ENCODE measurements around the gene GSTCD. TPM values are rescaled to one million over a fixed set of nuclear protein-coding genes. Genes with fewer than 3 reads are reported as not detected.

Gene GSTCD
- total and polyA plus RNA-seq, 9 of the 15 experiments (the other 6 are each of a cell fraction or from before 2014, with no cell fraction given), result 4.5 to 36.3 (median 16.0) TPM

GRCh38 chr4:105808750-105809041 is 100.1 kb downstream of the GSTCD start (continued):
- TF ChIP-seq, protein P1, sequence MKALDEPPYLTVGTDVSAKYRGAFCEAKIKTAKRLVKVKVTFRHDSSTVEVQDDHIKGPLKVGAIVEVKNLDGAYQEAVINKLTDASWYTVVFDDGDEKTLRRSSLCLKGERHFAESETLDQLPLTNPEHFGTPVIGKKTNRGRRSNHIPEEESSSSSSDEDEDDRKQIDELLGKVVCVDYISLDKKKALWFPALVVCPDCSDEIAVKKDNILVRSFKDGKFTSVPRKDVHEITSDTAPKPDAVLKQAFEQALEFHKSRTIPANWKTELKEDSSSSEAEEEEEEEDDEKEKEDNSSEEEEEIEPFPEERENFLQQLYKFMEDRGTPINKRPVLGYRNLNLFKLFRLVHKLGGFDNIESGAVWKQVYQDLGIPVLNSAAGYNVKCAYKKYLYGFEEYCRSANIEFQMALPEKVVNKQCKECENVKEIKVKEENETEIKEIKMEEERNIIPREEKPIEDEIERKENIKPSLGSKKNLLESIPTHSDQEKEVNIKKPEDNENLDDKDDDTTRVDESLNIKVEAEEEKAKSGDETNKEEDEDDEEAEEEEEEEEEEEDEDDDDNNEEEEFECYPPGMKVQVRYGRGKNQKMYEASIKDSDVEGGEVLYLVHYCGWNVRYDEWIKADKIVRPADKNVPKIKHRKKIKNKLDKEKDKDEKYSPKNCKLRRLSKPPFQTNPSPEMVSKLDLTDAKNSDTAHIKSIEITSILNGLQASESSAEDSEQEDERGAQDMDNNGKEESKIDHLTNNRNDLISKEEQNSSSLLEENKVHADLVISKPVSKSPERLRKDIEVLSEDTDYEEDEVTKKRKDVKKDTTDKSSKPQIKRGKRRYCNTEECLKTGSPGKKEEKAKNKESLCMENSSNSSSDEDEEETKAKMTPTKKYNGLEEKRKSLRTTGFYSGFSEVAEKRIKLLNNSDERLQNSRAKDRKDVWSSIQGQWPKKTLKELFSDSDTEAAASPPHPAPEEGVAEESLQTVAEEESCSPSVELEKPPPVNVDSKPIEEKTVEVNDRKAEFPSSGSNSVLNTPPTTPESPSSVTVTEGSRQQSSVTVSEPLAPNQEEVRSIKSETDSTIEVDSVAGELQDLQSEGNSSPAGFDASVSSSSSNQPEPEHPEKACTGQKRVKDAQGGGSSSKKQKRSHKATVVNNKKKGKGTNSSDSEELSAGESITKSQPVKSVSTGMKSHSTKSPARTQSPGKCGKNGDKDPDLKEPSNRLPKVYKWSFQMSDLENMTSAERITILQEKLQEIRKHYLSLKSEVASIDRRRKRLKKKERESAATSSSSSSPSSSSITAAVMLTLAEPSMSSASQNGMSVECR (CRISPR knock-in tag; IDR thresholded peaks at IDR 0.05), result no peak
- TF ChIP-seq JUND (IDR thresholded peaks at IDR 0.05; ENCODE audit: borderline replicate concordance, low read depth, low read length), result peak; percentile 39; the same call in 1 of the 2 replicates
- no peak for TF ChIP-seq JUND (tag; IDR thresholded peaks at IDR 0.05; ENCODE audit: borderline replicate concordance, low read depth, low read length)
- no peak for TF ChIP-seq RFX5 (IDR thresholded peaks at IDR 0.05; ENCODE audit: low read depth, low read length)
- TF ChIP-seq MEIS2 (IDR thresholded peaks at IDR 0.05; ENCODE audit: partially characterized antibody), result peak; percentile 54

GRCh38 chr4:105815701-105816100 is 107.1 kb downstream of the GSTCD start:
- Histone ChIP-seq H3K9me3 (replicated peaks; ENCODE audit: control insufficient read depth, insufficient read depth, low read depth, low read length) (no peaks in the 10 kb centered on the region), H3K9me1 (ENCODE audit: control insufficient read depth, insufficient read depth, low read length) (no peaks in the 10 kb centered on the region), H3K9ac (ENCODE audit: insufficient read depth in 1 of 2, low read depth in 2 of 2, low read length in 2 of 2) (no peak overlapping the region), H3K79me2 (ENCODE audit: control insufficient read depth, insufficient read depth, low read length) (no peaks in the 10 kb centered on the region), H3K27ac (ENCODE audit: extremely low read depth, low read depth, low read length) (no peak overlapping the region), H3K4me2 (ENCODE audit: insufficient read depth, low read length) (no peak overlapping the region), H3K27me3 (ENCODE audit: control insufficient read depth in 2 of 2, insufficient read depth in 2 of 2, low read length in 2 of 2) (no peaks in the 10 kb centered on the region), H3K36me3 (ENCODE audit: control insufficient read depth, insufficient read depth, low read length) (no peaks in the 10 kb centered on the region), H3K4me3 (no peak overlapping the region), H2AFZ (ENCODE audit: low read depth, low read length) (no peak overlapping the region), H3K4me1 (replicated peaks in 1 of 2; ENCODE audit: control insufficient read depth in 2 of 2, insufficient read depth in 2 of 2, low read length in 2 of 2) (no peaks in the 10 kb centered on the region), H4K20me1 (replicated peaks; ENCODE audit: control insufficient read depth, insufficient read depth, low read length) (no peaks in the 10 kb centered on the region)
- ChIA-PET CTCF (ENCODE audit: low intra/inter-chr PET ratio) (no interaction called here), POLR2A (no interaction called here)
- BruUV-seq (replicated peaks), result no TSS peak
- intact Hi-C loops (cut with micrococcal nuclease), result no loop called here
- TF ChIP-seq DEAF1 (CRISPR knock-in tag; IDR thresholded peaks at IDR 0.05) (no peak), ZFP36 (IDR thresholded peaks at IDR 0.05; ENCODE audit: low read depth, low read length, partially characterized antibody) (no peak), RBM22 (IDR thresholded peaks at IDR 0.05; ENCODE audit: low read depth, low read length, poor library complexity, severe bottlenecking) (no peak)
- ATAC-seq, result no peak
- 60% methylated on average over 1 of the region's 1 CpG for WGBS (ENCODE audit: insufficient coverage, low coverage, missing lambda C conversion rate)
- no peak for DNase-seq (ENCODE audit: extremely low read depth in 1 of 4, low spot score in 3 of 4)
- in situ Hi-C loops (cut with MboI), result no loop called here
- FAIRE-seq, result peak; percentile 23
